ENCODE measurements around the gene CDK5RAP2. TPM values are rescaled to one million over a fixed set of nuclear protein-coding genes. Genes with fewer than 3 reads are reported as not detected.

The CDK5RAP2 gene
- total RNA-seq, 3 donors from 2014 or later (not counting 1 experiment from before 2014, with no cell fraction given), result 81.5 to 95.7 (median 82.4) TPM

DNA sequence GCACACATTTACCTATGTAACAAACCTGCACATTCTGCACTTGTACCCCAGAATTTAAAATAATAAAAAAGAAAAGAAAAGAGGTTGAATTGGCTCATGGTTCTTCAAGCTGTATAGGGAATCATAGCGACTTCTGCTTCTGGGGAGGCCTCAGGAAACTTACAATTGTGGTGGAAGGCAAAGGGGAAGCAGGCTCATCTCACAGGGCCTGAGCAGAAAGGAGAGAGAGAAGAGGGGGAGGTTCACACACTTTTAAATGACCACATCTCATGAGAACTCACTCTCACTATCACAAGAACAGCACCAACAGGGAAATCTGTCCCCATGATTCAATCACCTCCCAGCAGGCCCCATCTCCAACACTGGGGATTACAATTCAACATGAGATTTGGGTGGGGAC lies 214.6 kb downstream of the CDK5RAP2 start:
- WGBS (ENCODE audit: insufficient coverage), result 56% methylated on average over 1 of the region's 1 CpG

DNA sequence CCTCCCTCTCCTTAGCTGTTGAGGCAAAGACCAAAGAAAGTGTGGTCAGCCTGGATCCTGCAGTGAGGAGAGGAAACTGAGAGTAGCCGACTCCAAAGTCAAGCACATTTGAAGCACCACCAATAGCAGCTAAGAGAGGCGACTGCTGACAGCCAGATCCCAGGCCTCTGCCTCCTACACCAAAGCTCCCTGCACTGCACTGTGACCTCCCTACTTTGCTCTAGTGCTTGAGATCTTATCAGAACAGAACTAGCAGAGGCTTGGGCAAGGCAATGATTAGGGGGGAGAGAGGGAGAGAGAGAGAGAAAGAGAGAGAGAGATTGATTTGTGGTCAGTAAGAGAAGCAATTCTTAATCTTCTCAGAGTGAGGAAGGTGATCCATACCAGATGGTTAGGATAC lies 216.3 kb downstream of the CDK5RAP2 start:
- no peaks in the 10 kb centered on the region for H3K27me3 ChIP-seq (ENCODE audit: control insufficient read depth, insufficient read depth, low read length)
- Mint-ChIP-seq H3K27ac (no peak overlapping the region), H3K36me3 (no peaks in the 10 kb centered on the region), H3K4me3 (no peak overlapping the region), H3K9me3 (peaks cover 2% of the 10 kb centered on the region in 2 donors), H3K27me3 (ENCODE audit: low read depth in 2 of 2) (peaks cover 0 to 5% of the 10 kb centered on the region in 2 donors), H3K4me1 (no peaks in the 10 kb centered on the region)
- no peak overlapping the region for H3K27ac ChIP-seq (ENCODE audit: low read length)
- WGBS (ENCODE audit: insufficient coverage), result 68% methylated on average over 2 of the region's 2 CpGs
- no peaks in the 10 kb centered on the region for H3K4me1 ChIP-seq (ENCODE audit: control insufficient read depth, insufficient read depth, low read length)
- H3K9me3 ChIP-seq (ENCODE audit: control insufficient read depth, insufficient read depth, low read length), result no peaks in the 10 kb centered on the region
- H3K4me3 ChIP-seq (ENCODE audit: low read length), result no peak overlapping the region
- TF ChIP-seq, protein P1, sequence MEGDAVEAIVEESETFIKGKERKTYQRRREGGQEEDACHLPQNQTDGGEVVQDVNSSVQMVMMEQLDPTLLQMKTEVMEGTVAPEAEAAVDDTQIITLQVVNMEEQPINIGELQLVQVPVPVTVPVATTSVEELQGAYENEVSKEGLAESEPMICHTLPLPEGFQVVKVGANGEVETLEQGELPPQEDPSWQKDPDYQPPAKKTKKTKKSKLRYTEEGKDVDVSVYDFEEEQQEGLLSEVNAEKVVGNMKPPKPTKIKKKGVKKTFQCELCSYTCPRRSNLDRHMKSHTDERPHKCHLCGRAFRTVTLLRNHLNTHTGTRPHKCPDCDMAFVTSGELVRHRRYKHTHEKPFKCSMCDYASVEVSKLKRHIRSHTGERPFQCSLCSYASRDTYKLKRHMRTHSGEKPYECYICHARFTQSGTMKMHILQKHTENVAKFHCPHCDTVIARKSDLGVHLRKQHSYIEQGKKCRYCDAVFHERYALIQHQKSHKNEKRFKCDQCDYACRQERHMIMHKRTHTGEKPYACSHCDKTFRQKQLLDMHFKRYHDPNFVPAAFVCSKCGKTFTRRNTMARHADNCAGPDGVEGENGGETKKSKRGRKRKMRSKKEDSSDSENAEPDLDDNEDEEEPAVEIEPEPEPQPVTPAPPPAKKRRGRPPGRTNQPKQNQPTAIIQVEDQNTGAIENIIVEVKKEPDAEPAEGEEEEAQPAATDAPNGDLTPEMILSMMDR (IDR thresholded peaks at IDR 0.05), result no peak
- DNase-seq (no peak), ATAC-seq (no peak)
- intact Hi-C loops (cut with micrococcal nuclease), result no loop called here
- no peaks in the 10 kb centered on the region for H3K36me3 ChIP-seq (ENCODE audit: control insufficient read depth, insufficient read depth, low read length)

More for the DNA sequence above, 214.6 kb downstream of the CDK5RAP2 start:
- Histone ChIP-seq H3K36me3 (ENCODE audit: control insufficient read depth, insufficient read depth, low read length) (no peaks in the 10 kb centered on the region), H3K27ac (ENCODE audit: low read length) (no peak overlapping the region), H3K27me3 (ENCODE audit: control insufficient read depth, insufficient read depth, low read length) (no peaks in the 10 kb centered on the region), H3K4me3 (ENCODE audit: low read length) (no peak overlapping the region), H3K4me1 (ENCODE audit: control insufficient read depth, insufficient read depth, low read length) (no peaks in the 10 kb centered on the region), H3K9me3 (ENCODE audit: control insufficient read depth, insufficient read depth, low read length) (no peaks in the 10 kb centered on the region)
- H3K4me3 Mint-ChIP-seq, result no peak overlapping the region
- no peaks in the 10 kb centered on the region for H3K36me3 Mint-ChIP-seq
- H3K27me3 Mint-ChIP-seq (ENCODE audit: low read depth in 2 of 2), result peaks cover 0 to 5% of the 10 kb centered on the region in 2 donors
- intact Hi-C loops (cut with micrococcal nuclease), result no loop called here
- DNase-seq (no peak), ATAC-seq (no peak)
- H3K4me1 Mint-ChIP-seq, result no peaks in the 10 kb centered on the region
- H3K9me3 Mint-ChIP-seq, result peaks cover 2% of the 10 kb centered on the region in 2 donors
- no peak overlapping the region for H3K27ac Mint-ChIP-seq
- TF ChIP-seq, protein P1 (IDR thresholded peaks at IDR 0.05), result no peak

DNA sequence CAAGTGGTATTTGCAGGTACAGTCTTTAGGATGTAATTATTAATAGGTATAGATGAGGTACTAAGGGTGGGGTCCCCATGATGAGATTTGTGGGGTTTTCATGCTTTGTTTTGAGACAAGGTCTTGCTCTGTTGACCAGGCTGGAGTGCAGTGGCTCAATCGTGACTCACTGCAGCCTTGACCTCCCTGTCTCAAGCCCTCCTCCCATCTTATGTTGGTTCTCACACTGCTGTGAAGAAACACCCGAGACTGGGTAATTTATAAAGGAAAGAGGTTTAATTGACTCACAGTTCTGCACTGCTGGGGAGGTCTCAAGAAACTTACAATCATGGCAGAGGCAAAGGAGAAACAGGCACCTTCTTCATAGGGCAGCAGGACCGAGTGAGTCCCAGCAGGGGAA lies 217.5 kb downstream of the CDK5RAP2 start:
- Histone ChIP-seq H3K4me1 (ENCODE audit: control insufficient read depth, insufficient read depth, low read length) (no peaks in the 10 kb centered on the region), H3K27me3 (ENCODE audit: control insufficient read depth, insufficient read depth, low read length) (no peaks in the 10 kb centered on the region), H3K36me3 (ENCODE audit: control insufficient read depth, insufficient read depth, low read length) (no peaks in the 10 kb centered on the region), H3K4me3 (ENCODE audit: low read length) (no peak overlapping the region), H3K9me3 (ENCODE audit: control insufficient read depth, insufficient read depth, low read length) (no peaks in the 10 kb centered on the region), H3K27ac (ENCODE audit: low read length) (no peak overlapping the region)
- 83% methylated on average over 3 of the region's 3 CpGs for WGBS (ENCODE audit: insufficient coverage)
- no peaks in the 10 kb centered on the region for H3K4me1 Mint-ChIP-seq
- H3K27ac Mint-ChIP-seq, result no peak overlapping the region
- peaks cover 0 to 5% of the 10 kb centered on the region in 2 donors for H3K27me3 Mint-ChIP-seq (ENCODE audit: low read depth in 2 of 2)
- DNase-seq, result no peak
- intact Hi-C loops (cut with micrococcal nuclease), result no loop called here
- H3K36me3 Mint-ChIP-seq, result no peaks in the 10 kb centered on the region
- no peak for ATAC-seq
- TF ChIP-seq, protein P1 (IDR thresholded peaks at IDR 0.05), result no peak
- H3K4me3 Mint-ChIP-seq, result no peak overlapping the region
- H3K9me3 Mint-ChIP-seq, result peaks cover 0 to 2% of the 10 kb centered on the region in 2 donors

DNA sequence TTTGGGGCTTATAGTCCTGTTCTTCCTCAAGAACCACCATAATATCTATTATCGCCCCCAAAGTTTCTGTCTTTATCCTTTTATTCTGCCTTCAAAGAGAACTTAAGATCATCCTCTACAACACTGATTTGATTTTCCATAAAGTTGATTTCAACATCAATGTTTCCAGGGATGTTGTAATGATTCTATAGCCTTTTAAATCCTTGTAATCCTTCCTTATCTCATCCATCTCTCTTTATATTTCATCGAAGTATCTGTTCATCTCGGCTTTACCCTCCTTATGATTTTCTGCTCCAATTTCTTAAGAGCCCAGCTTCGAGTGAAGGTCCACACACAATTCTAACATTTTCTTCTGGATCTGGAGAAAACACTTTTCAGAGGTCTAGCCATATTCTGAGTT lies 218.4 kb downstream of the CDK5RAP2 start:
- Mint-ChIP-seq H3K4me3 (no peak overlapping the region), H3K4me1 (no peaks in the 10 kb centered on the region), H3K36me3 (no peaks in the 10 kb centered on the region), H3K27me3 (ENCODE audit: low read depth in 2 of 2) (peaks cover 0 to 5% of the 10 kb centered on the region in 2 donors), H3K9me3 (peaks cover 0 to 2% of the 10 kb centered on the region in 2 donors), H3K27ac (no peak overlapping the region)
- TF ChIP-seq, protein P1 (IDR thresholded peaks at IDR 0.05), result no peak
- intact Hi-C loops (cut with micrococcal nuclease), result no loop called here
- DNase-seq, result no peak
- 91% methylated on average over 4 of the region's 4 CpGs for WGBS (ENCODE audit: insufficient coverage)
- Histone ChIP-seq H3K36me3 (ENCODE audit: control insufficient read depth, insufficient read depth, low read length) (no peaks in the 10 kb centered on the region), H3K27me3 (ENCODE audit: control insufficient read depth, insufficient read depth, low read length) (no peaks in the 10 kb centered on the region), H3K9me3 (ENCODE audit: control insufficient read depth, insufficient read depth, low read length) (no peaks in the 10 kb centered on the region), H3K4me3 (ENCODE audit: low read length) (no peak overlapping the region), H3K4me1 (ENCODE audit: control insufficient read depth, insufficient read depth, low read length) (no peaks in the 10 kb centered on the region), H3K27ac (ENCODE audit: low read length) (no peak overlapping the region)
- ATAC-seq, result no peak
